Stimulated activated naive CD8-positive, alpha-beta T cell treated with anti-CD3 and anti-CD28 coated beads, Interleukin-15, amount 100 ng/mL, for 72 hours (primary cell): ENCODE data around the gene CNP.

Experiments
- ATAC-seq: fragments of 150-1000 bp; cut with Tn5 transposase; 2 replicates; pipeline ENCODE4 v1.10.0; 2021; ENCODE audit warnings: mild to moderate bottlenecking, moderate library complexity
- DNase-seq, 2 donors: peaks; one replicate each; pipeline ENCODE4 v3.0.0; 2021 to 2022
- H3K27ac Mint-ChIP-seq, 2 donors: one replicate each; pipeline ENCODE4 v1.8.0; 2022; ENCODE audit warnings: mild to moderate bottlenecking in 2 of 2, mixed read lengths in 2 of 2, moderate library complexity in 2 of 2
- H3K27me3 Mint-ChIP-seq: one replicate; pipeline ENCODE4 v1.8.0; 2022; ENCODE audit warnings: mixed read lengths
- H3K4me1 Mint-ChIP-seq: one replicate; pipeline ENCODE4 v1.8.0; 2022; ENCODE audit warnings: mild to moderate bottlenecking, mixed read lengths
- H3K4me3 Mint-ChIP-seq, 2 donors: one replicate each; pipeline ENCODE4 v1.8.0; 2022; ENCODE audit warnings: mild to moderate bottlenecking in 2 of 2, mixed read lengths in 2 of 2, moderate library complexity in 1 of 2
- H3K9me3 Mint-ChIP-seq, 2 donors: one replicate each; pipeline ENCODE4 v1.8.0; 2022; ENCODE audit warnings: mixed read lengths in 2 of 2

The CNP gene

GRCh38 chr17:41976142-41976768 lies 9.7 kb downstream of the CNP start:
- H3K27ac Mint-ChIP-seq = peak overlapping the region in 1 of 2 donors; percentile 93
- no peaks in the 10 kb centered on the region for H3K27me3 Mint-ChIP-seq
- no peak for ATAC-seq

GRCh38 chr17:41977991-41978390 lies 11.4 kb downstream of the CNP start:
- Mint-ChIP-seq H3K9me3 (no peaks in the 10 kb centered on the region), H3K4me3 (no peak overlapping the region), H3K4me1 (peaks cover 7% of the 10 kb centered on the region), H3K27me3 (no peaks in the 10 kb centered on the region), H3K27ac (no peak overlapping the region)
- ATAC-seq (no peak), DNase-seq (no peak)

More at GRCh38 chr17:41976142-41976768, 9.7 kb downstream of the CNP start:
- no peak for DNase-seq
- peaks cover 16% of the 10 kb centered on the region for H3K4me1 Mint-ChIP-seq
- no peaks in the 10 kb centered on the region for H3K9me3 Mint-ChIP-seq
- H3K4me3 Mint-ChIP-seq = no peak overlapping the region

DNA sequence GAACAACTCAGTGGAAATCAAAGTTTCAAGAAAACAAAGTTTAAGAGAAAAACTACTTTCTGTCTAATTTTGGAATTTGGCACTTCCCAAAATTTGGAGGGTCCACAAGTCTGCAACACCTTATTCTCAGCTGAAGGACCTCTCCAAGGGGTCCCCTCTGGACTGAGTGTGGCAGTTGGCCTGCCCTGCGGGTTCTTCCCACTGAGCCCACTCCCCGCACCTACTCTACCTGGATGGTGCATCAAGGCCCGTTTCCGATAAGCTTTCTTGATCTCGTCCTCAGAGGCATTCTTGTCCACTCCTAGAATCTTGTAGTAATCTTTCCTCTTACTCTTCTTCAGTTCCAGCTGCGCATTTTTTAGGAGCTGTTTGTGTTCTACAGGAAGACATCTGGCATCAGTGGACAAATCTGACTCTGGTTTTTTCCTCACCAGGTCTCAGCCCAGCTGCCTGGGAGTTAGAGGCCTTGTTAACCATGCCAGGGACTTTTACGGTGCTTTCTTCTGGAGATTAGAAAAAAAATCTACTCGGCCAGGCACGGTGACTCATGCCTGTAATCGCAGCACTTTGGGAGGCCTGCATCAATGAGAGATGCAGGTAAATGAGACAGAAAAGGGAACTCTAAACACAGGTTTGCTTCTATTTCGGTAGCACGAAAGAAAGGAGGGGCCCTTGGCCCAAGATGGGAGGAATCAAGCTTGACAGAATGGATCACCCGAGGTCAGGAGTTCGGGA lies 15.6 kb downstream of the CNP start:
- ATAC-seq = no peak

GRCh38 chr17:41984454-41984853 lies 17.9 kb downstream of the CNP start:
- ATAC-seq (no peak), DNase-seq (no peak)
- Mint-ChIP-seq H3K4me3 (no peak overlapping the region), H3K9me3 (no peaks in the 10 kb centered on the region), H3K27me3 (no peaks in the 10 kb centered on the region), H3K27ac (no peak overlapping the region), H3K4me1 (peaks cover 16% of the 10 kb centered on the region)

More for the DNA sequence above, 15.6 kb downstream of the CNP start:
- H3K9me3 Mint-ChIP-seq = no peaks in the 10 kb centered on the region
- no peaks in the 10 kb centered on the region for H3K27me3 Mint-ChIP-seq
- H3K27ac Mint-ChIP-seq = no peak overlapping the region
- no peak overlapping the region for H3K4me3 Mint-ChIP-seq
- no peak for DNase-seq
- peaks cover under 1% of the 10 kb centered on the region for H3K4me1 Mint-ChIP-seq

- no peaks in the 10 kb centered on the region for H3K9me3 Mint-ChIP-seq
- peaks cover 16% of the 10 kb centered on the region for H3K4me1 Mint-ChIP-seq
- H3K27ac Mint-ChIP-seq = no peak overlapping the region
- no peaks in the 10 kb centered on the region for H3K27me3 Mint-ChIP-seq
- ATAC-seq = no peak
- DNase-seq = no peak
- H3K4me3 Mint-ChIP-seq = no peak overlapping the region
Observed at GRCh38 chr17:41985919-41986318, 19.3 kb downstream of the CNP start.

GRCh38 chr17:41986634-41987033 lies 20.0 kb downstream of the CNP start:
- peaks cover 16% of the 10 kb centered on the region for H3K4me1 Mint-ChIP-seq
- H3K27ac Mint-ChIP-seq = peak overlapping the region in 1 of 2 donors; percentile 86
- H3K9me3 Mint-ChIP-seq = no peaks in the 10 kb centered on the region
- H3K4me3 Mint-ChIP-seq = no peak overlapping the region
- ATAC-seq = no peak
- no peaks in the 10 kb centered on the region for H3K27me3 Mint-ChIP-seq
- no peak for DNase-seq

DNA sequence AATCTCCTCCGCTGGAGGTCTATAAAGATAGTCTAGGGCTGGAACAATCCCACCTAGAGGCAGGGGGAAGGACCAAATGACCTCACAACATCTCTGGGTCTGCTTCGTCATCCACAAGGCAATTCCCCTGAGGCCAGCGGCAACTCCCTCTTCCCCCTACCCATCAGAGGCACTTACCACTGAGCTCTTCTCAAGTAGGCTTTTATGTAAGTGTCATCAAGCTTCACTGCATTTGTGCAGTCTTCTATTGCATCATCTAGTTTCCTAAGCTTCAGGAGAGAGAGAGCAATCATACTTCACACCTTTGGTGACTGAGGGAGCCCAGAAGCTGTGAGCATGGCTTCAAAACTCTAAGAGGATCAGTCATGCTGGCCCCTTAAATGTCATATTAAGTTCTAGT lies 21.0 kb downstream of the CNP start:
- DNase-seq = peak in 1 of 2 donors; percentile 41
- Mint-ChIP-seq H3K9me3 (no peaks in the 10 kb centered on the region), H3K27ac (peak overlapping the region; percentile 74 to 86), H3K4me1 (peaks cover 16% of the 10 kb centered on the region), H3K4me3 (no peak overlapping the region), H3K27me3 (no peaks in the 10 kb centered on the region)
- peak; percentile 98 for ATAC-seq

DNA sequence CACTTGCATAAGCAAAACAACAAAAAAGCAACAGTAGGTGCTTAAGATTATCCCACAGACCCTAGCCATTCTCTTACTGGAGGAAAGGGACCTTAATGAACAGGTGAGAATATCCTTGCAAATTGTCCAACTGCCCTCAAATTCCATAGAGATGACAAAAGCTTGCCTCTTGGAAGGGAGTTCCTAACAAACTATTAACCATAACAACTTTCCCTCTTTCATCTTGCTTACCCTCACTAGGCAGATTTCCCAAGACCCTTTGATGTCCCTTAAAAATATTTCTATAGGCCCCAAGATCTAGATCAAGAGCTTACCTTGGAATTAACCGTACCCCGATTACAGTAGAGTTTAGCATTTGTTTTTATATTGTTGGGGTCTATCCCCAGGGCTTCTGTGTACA lies 21.8 kb downstream of the CNP start:
- no peaks in the 10 kb centered on the region for H3K9me3 Mint-ChIP-seq
- H3K27ac Mint-ChIP-seq = peak overlapping the region; percentile 48 to 86
- peaks cover 16% of the 10 kb centered on the region for H3K4me1 Mint-ChIP-seq
- no peak for DNase-seq
- no peaks in the 10 kb centered on the region for H3K27me3 Mint-ChIP-seq
- H3K4me3 Mint-ChIP-seq = no peak overlapping the region
- no peak for ATAC-seq

- H3K4me1 Mint-ChIP-seq = peaks cover 16% of the 10 kb centered on the region
- no peak overlapping the region for H3K4me3 Mint-ChIP-seq
- DNase-seq (no peak), ATAC-seq (no peak)
- no peaks in the 10 kb centered on the region for H3K27me3 Mint-ChIP-seq
- H3K27ac Mint-ChIP-seq = no peak overlapping the region
- H3K9me3 Mint-ChIP-seq = no peaks in the 10 kb centered on the region
Observed at GRCh38 chr17:41989702-41990419, 23.3 kb downstream of the CNP start.

DNA sequence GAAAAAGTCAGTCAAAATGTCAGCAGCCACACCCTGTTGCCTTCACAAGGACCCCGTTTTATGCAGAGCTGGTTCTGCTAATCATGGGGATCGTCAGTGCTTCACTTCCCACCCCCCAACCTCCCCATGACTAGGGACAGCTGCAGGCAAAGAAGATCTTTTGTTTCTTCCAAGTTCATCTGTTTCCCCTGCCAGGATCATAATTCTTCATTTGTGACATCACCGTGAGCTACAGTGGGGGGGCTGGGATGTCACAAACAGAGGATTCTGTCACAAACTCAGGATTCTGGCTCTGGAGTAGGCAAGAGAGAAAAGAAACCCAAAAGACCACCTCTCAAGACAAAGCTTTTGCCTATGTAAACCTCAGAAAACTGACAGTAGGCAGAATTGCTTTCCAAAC lies 26.0 kb downstream of the CNP start:
- H3K27ac Mint-ChIP-seq = peak overlapping the region; percentile 69 to 74
- no peaks in the 10 kb centered on the region for H3K9me3 Mint-ChIP-seq
- no peak for DNase-seq
- H3K27me3 Mint-ChIP-seq = no peaks in the 10 kb centered on the region
- no peak overlapping the region for H3K4me3 Mint-ChIP-seq
- peaks cover 28% of the 10 kb centered on the region for H3K4me1 Mint-ChIP-seq
- ATAC-seq = no peak

DNA sequence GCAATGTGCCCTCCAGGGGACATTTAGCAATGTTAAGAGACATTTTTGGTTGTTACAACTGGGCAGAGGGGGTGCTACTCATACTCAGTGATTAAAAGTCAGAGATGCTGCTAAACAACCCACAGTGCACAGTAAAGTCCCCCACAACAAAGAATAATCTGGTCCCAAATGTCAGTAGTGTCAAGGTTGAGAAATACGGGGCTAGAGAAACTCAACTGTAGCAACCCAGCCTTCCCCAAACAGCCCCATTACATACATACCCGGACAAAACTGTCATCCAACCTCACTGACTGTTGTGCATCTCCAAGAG lies 30.2 kb downstream of the CNP start:
- ATAC-seq (no peak), DNase-seq (no peak)
- H3K4me3 Mint-ChIP-seq = no peak overlapping the region
- no peaks in the 10 kb centered on the region for H3K9me3 Mint-ChIP-seq
- H3K4me1 Mint-ChIP-seq = peaks cover 21% of the 10 kb centered on the region
- no peaks in the 10 kb centered on the region for H3K27me3 Mint-ChIP-seq
- H3K27ac Mint-ChIP-seq = peak overlapping the region in 1 of 2 donors; percentile 48

DNA sequence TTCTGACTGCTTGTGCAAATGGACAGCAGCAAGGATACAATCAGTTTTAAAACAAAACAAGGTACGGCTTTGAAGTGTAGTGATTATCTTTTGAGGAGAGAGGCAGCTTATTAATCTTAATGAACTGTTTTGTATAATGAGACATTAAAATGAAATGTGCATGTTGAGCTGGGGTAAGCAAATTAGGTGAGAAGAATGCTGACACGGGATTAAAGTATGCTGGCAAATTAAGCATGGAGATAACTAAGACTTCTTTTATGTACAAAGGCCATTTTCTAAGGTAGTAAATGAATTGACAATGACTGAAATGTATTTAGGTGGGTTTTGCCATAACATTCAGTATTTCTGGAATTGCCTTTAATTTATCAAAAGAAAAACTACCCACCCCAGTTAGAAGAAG lies 31.9 kb downstream of the CNP start:
- H3K27me3 Mint-ChIP-seq = no peaks in the 10 kb centered on the region
- DNase-seq (no peak), ATAC-seq (no peak)
- no peaks in the 10 kb centered on the region for H3K9me3 Mint-ChIP-seq
- no peak overlapping the region for H3K27ac Mint-ChIP-seq
- H3K4me1 Mint-ChIP-seq = peaks cover 32% of the 10 kb centered on the region
- no peak overlapping the region for H3K4me3 Mint-ChIP-seq

- Mint-ChIP-seq H3K27ac (no peak overlapping the region), H3K27me3 (no peaks in the 10 kb centered on the region), H3K9me3 (no peaks in the 10 kb centered on the region), H3K4me1 (peaks cover 39% of the 10 kb centered on the region), H3K4me3 (no peak overlapping the region)
- ATAC-seq = no peak
- no peak for DNase-seq
Observed at GRCh38 chr17:42000413-42001133, 34.0 kb downstream of the CNP start.

- H3K4me1 Mint-ChIP-seq = peaks cover 32% of the 10 kb centered on the region
- no peaks in the 10 kb centered on the region for H3K9me3 Mint-ChIP-seq
- ATAC-seq (no peak), DNase-seq (no peak)
- no peak overlapping the region for H3K4me3 Mint-ChIP-seq
- H3K27ac Mint-ChIP-seq = peak overlapping the region in 1 of 2 donors; percentile 63
- H3K27me3 Mint-ChIP-seq = no peaks in the 10 kb centered on the region
Observed at GRCh38 chr17:42001729-42002128, 35.1 kb downstream of the CNP start.

- ATAC-seq = no peak
- no peak overlapping the region for H3K27ac Mint-ChIP-seq
- H3K4me1 Mint-ChIP-seq = peaks cover 27% of the 10 kb centered on the region
- DNase-seq = no peak
- no peaks in the 10 kb centered on the region for H3K27me3 Mint-ChIP-seq
- H3K9me3 Mint-ChIP-seq = no peaks in the 10 kb centered on the region
- no peak overlapping the region for H3K4me3 Mint-ChIP-seq
Observed at GRCh38 chr17:42002175-42002791, 35.7 kb downstream of the CNP start.
